Measurements from ENCODE around the gene AP1G1.
A peak's percentile ranks its signal among the peaks of the same experiment; 100 is the strongest.
"Not testable (repeated sequence)": the region's sequence is repeated elsewhere in the genome, so short reads cannot be mapped to it uniquely, and the experiment has no call there.

Gene AP1G1

DNA sequence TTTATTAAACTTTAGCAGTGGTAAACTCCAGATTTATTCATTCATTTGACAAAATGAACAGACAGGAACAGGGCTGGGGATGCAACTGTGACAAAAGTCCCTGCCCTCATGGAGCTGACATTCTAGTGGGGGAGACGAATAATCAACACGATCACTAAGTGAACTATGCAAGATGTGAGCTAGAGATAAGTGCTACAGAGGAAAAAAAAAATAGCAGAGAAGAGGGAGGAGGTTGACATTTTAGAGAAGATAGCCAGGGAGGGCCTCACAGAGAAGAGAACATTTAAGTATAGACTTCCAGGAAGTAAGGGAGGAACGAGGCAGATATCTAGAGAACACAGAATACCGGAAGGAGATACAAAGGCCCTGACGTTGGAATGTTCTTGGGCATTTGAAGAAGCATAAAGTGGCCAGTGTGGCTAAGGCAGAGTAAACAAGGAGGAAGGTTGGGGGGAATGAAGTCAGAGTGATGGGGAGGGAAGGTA lies 17.9 kb upstream of the AP1G1 start:
- no peak for DNase-seq
- intact Hi-C loops (cut with DNase I): no loop called here

DNA sequence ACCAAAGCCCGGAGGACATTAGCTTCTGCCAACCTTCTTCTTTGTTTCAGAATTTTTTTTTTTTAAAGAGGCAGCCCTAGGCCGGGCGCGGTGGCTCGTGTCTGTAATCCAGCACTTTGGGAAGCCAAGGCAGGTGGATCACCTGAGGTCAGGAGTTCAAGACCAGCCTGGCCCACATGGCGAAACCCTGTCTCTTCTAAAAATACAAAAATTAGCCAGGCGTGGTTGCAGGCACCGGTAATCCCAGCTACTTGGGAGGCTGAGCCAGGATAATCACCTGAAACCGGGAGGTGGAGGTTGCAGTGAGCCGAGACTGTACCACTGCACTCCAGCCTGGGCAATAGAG lies 8.5 kb upstream of the AP1G1 start:
- intact Hi-C loops (cut with DNase I); DNase-seq: not testable (repeated sequence)

DNA sequence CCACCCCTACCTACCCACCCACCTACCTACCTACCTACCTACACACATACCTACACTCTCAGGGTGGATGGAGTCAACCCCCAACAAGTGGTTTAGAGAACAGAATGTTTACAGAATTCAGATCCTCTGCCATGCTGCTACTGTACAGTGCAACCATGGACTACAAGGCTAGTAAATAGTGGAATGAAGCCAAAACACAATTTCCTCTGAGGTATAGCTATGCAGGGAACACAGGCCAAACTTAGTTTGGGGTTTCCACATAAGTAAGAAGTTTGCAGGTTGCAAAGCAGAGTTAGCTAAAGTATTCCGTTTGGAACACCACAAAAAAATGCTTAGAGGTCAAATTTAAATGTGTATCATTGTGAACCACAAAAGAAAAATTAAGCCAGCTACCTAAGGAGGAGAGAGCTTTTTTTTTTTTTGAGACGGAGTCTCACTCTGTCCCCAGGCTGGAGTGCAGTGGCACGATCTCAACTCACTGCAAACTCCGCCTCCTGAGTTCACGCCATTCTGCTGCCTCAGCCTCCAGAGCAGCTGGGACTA lies 2.7 kb upstream of the AP1G1 start:
- DNase-seq: peak in 1 of 42 donors; percentile 7
- intact Hi-C loops (cut with DNase I): loop anchor here (5.0 kb wide), 1 partner anchor 36 kb away; the partner anchor contains the start of gene ATXN1L

GRCh38 chr16:71810155-71810530 lies 1.5 kb upstream of the AP1G1 start:
- peak in 1 of 42 donors; percentile 37 for DNase-seq
- intact Hi-C loops (cut with DNase I): loop anchor here (5.0 kb wide), 1 partner anchor 37 kb away; the partner anchor contains the start of gene ATXN1L

GRCh38 chr16:71807905-71808592 lies 585 bp downstream of the AP1G1 start:
- DNase-seq: peak in 34 of 42 donors; percentile 21 to 69 (median 54)

DNA sequence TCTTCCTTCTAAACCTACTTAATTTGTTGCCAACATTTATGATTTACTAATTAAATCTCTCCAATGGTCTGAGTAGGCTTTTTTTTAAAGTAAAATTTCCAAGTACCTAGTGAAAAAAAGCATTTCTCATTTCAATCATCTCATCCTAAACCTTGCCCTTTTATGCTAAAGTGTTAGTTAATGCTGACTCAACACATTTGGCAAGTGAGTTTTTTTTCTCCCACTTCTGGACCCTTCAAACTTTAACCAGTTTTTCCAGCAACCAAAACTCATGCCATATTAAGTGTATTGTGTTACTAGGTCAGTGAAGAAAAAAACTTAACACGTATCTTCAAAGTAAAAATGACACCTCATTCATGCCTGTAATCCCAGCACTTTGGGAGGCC lies 5.3 kb downstream of the AP1G1 start:
- no peak for DNase-seq
- intact Hi-C loops (cut with DNase I): no loop called here

More at GRCh38 chr16:71807905-71808592, 585 bp downstream of the AP1G1 start:
- intact Hi-C loops (cut with DNase I): loop anchor here (5.0 kb wide), 2 partner anchors 74 to 89 kb away; partner anchors contain the start of genes IST1 and ZNF821

- DNase-seq: no peak
- intact Hi-C loops (cut with DNase I): no loop called here
Observed at GRCh38 chr16:71796501-71797097, 12.0 kb downstream of the AP1G1 start.

- intact Hi-C loops (cut with DNase I): no loop called here
Observed at GRCh38 chr16:71794943-71795342, 13.7 kb downstream of the AP1G1 start.

GRCh38 chr16:71794018-71794417 lies 14.6 kb downstream of the AP1G1 start:
- no peak for DNase-seq
- intact Hi-C loops (cut with DNase I): no loop called here

More at GRCh38 chr16:71794943-71795342, 13.7 kb downstream of the AP1G1 start:
- no peak for DNase-seq

DNA sequence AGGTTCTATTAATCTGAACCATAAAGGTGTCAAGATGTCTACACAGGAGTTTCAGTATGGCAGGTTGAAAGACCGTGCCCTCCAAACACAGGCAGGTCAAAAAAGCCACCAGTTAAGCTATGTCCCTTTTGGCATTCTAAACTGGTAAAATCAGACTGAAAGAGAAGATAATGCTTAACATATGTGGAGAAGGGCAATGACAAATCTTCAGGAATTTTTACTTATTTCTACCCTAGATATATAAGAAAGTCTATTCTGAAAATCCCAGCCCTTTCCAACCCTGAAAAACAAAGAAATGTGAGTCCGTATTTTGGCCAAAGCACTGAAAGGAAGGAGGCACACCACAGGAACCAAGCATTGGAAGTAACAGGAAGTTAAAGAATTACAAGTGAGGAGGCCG lies 16.5 kb downstream of the AP1G1 start:
- DNase-seq: no peak

GRCh38 chr16:71790329-71790728 lies 18.3 kb downstream of the AP1G1 start:
- DNase-seq; intact Hi-C loops (cut with DNase I): not testable (repeated sequence)

More for the DNA sequence above, 16.5 kb downstream of the AP1G1 start:
- intact Hi-C loops (cut with DNase I): no loop called here

DNA sequence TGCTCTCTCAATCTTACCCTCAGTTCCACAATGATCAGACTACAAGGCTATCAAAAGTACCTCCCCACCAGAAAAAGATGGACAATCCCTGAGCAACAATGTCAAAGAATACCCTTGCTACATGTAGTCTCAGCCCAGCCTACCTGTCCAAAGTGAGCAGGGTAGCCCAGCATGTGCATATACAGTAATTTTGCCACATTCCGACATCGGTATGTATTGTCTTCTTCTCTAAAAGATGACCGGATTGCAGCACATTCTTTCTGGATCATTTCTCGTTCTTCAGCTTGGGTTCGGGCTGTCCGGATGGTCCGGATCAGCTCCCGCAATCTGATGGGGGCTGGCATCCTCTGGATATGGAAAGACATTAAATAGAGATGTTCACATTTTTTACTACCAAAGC lies 19.5 kb downstream of the AP1G1 start:
- DNase-seq: no peak
- intact Hi-C loops (cut with DNase I): no loop called here

DNA sequence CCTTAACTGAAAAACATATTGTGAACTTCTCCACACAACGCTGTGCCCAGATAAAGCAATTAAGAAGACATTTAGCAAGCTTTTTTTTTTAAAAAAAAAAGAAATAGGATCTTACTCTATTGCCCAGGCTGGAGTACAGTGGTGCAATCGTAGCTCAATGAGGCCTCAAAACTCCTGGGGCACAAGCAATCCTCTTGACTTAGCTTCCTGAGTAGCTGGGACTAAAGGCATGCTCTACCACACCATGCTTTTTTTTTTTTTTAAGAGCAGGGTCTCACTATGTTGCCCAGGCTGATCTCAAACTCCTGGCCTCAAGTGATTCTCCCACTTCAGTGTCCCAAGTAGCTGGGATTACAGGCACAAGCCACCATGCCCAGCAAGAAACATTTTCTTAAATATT lies 20.1 kb downstream of the AP1G1 start:
- DNase-seq: no peak
- intact Hi-C loops (cut with DNase I): no loop called here

GRCh38 chr16:71785143-71785542 lies 23.5 kb downstream of the AP1G1 start:
- intact Hi-C loops (cut with DNase I): not testable (repeated sequence)

GRCh38 chr16:71784093-71784492 lies 24.5 kb downstream of the AP1G1 start:
- intact Hi-C loops (cut with DNase I): no loop called here
- no peak for DNase-seq

More at GRCh38 chr16:71785143-71785542, 23.5 kb downstream of the AP1G1 start:
- not testable (repeated sequence) for DNase-seq

DNA sequence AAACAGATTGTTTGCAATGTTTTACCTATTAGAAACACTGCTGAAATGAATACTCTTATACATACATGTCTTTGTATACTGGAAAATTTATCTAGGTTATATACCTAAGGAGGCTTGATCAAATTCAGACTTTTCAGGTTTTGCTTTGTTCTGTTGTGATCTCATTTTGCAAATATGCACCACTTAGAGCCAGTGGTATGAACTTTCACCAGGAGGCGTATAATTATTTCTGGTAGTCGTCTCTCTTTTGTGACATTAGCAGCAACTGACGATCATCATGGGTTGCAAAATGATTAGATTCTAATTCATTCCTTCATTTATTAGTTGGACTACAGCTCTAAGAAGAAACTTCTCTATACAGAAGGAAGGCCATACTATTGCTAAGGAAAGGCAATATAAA lies 26.9 kb downstream of the AP1G1 start:
- intact Hi-C loops (cut with DNase I): no loop called here
- no peak for DNase-seq

GRCh38 chr16:71780521-71781089 lies 28.0 kb downstream of the AP1G1 start:
- intact Hi-C loops (cut with DNase I): no loop called here
- no peak for DNase-seq

DNA sequence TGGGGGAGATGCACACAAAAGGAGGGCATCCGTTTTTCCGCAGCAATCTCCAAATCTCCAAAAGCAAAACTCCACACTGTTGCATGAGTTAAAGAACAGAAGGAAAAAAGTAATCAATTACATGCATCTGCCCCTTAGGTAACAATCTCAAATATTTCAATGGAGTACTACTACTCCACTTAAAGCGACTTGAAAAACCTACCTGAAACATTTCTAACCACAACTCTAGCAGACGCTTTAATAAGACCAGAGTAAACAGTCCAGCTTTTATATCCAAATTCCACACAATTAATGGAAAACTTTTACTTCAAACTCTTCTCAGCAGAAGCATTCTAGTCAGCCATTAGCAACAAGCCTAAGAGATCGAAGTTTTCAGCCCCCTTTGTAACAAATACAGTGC lies 29.9 kb downstream of the AP1G1 start:
- intact Hi-C loops (cut with DNase I): no loop called here
- DNase-seq: no peak

DNA sequence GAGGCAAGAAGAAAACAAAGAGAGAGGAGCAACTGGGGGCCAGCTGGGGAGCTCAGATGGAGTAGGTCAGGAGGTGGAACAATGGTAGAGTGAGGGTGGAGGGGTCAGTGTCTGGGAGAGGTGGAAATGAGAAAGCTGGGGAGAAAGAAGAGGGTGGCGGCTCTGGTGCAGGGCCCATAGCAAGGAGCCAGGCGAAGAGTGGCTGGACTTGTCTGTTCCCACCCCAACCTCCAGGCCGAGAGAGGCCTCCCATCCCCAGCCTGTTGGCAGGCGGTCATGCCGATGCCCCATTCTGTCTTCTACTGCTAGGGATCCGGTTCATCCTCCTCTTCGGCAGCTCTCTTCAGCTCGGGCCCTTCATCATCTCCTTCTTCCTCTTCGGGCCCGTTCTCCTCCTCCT lies 31.3 kb downstream of the AP1G1 start:
- no peak for DNase-seq
- intact Hi-C loops (cut with DNase I): no loop called here

- intact Hi-C loops (cut with DNase I): no loop called here
- DNase-seq: no peak
Observed at GRCh38 chr16:71775949-71776348, 32.7 kb downstream of the AP1G1 start.

All from head of caudate nucleus (tissue), 42 donors.